Amniotic stem cell (primary cell): Measurements from ENCODE around the gene CREBZF.

Experiments used
- DNase-seq: peaks from one replicate; lab custom pipeline; 2025; lab: John Stamatoyannopoulos, UW

The CREBZF gene

GRCh38 chr11:85664615-85665481 lies at the start of gene CREBZF:
TSS of gene CREBZF (minus strand) at chr11:85665129. CDS start at chr11:85664875, 254 bp downstream.
- DNase-seq: peak; percentile 94

- no peak for DNase-seq
Measured at GRCh38 chr11:85712953-85713352, 48.0 kb upstream of the CREBZF start.

GRCh38 chr11:85710917-85711316 lies 46.0 kb upstream of the CREBZF start:
- no peak for DNase-seq

- DNase-seq: no peak
Measured at GRCh38 chr11:85709941-85710702, 45.2 kb upstream of the CREBZF start.

- no peak for DNase-seq
Measured at GRCh38 chr11:85705800-85706199, 40.9 kb upstream of the CREBZF start.

GRCh38 chr11:85704967-85705366 lies 40.0 kb upstream of the CREBZF start:
- DNase-seq: no peak

- no peak for DNase-seq
Measured at GRCh38 chr11:85699957-85700741, 35.2 kb upstream of the CREBZF start.

- no peak for DNase-seq
Measured at GRCh38 chr11:85698195-85698594, 33.3 kb upstream of the CREBZF start.

GRCh38 chr11:85697747-85698146 lies 32.8 kb upstream of the CREBZF start:
- no peak for DNase-seq

GRCh38 chr11:85695546-85695945 lies 30.6 kb upstream of the CREBZF start:
- DNase-seq: no peak

GRCh38 chr11:85694385-85694980 lies 29.6 kb upstream of the CREBZF start:
- peak; percentile 29 for DNase-seq

- no peak for DNase-seq
Measured at GRCh38 chr11:85685820-85686459, 21.0 kb upstream of the CREBZF start, which contains the start of gene CCDC89. TSS of gene CCDC89 (minus strand) at chr11:85686195. CDS start at chr11:85686130, 65 bp downstream.

- no peak for DNase-seq
Measured at GRCh38 chr11:85685125-85685819, 20.3 kb upstream of the CREBZF start.

- DNase-seq: no peak
Measured at GRCh38 chr11:85682330-85683305, 17.7 kb upstream of the CREBZF start.

GRCh38 chr11:85680897-85681296 lies 16.0 kb upstream of the CREBZF start:
- DNase-seq: no peak

GRCh38 chr11:85679576-85679975 lies 14.6 kb upstream of the CREBZF start:
- DNase-seq: no peak

GRCh38 chr11:85673393-85673792 lies 8.5 kb upstream of the CREBZF start:
- no peak for DNase-seq

GRCh38 chr11:85672105-85672902 lies 7.4 kb upstream of the CREBZF start:
- DNase-seq: no peak
